ENCODE measurements around the gene CTAGE9. TPM values are rescaled to one million over a fixed set of nuclear protein-coding genes. Genes with fewer than 3 reads are reported as not detected.

The CTAGE9 gene
- total RNA-seq, 2 experiments from 2014 or later = not detected

GRCh38 chr6:131692589-131692988, 18.2 kb downstream of the CTAGE9 start:
- ChIA-PET CTCF (no interaction called here), POLR2A (no interaction called here)
- Histone ChIP-seq H3K4me1 (ENCODE audit: insufficient read depth, low read length) (no peaks in the 10 kb centered on the region), H3K4me3 (ENCODE audit: low read length) (no peak overlapping the region), H3K27ac (ENCODE audit: low read depth in 1 of 2, low read length in 2 of 2) (no peak overlapping the region), H3K36me3 (ENCODE audit: insufficient read depth, low read length) (no peaks in the 10 kb centered on the region), H3K9me3 (ENCODE audit: control insufficient read depth in 1 of 2, insufficient read depth in 1 of 2, low read length in 2 of 2) (no peaks in the 10 kb centered on the region), H3K27me3 (ENCODE audit: control insufficient read depth in 1 of 2, insufficient read depth in 2 of 2, low read length in 2 of 2) (no peaks in the 10 kb centered on the region)
- no peaks in the 10 kb centered on the region for H3K27me3 Mint-ChIP-seq
- H3K4me3 Mint-ChIP-seq = no peak overlapping the region
- H3K4me1 Mint-ChIP-seq (ENCODE audit: low read depth) = no peaks in the 10 kb centered on the region
- no peak for ATAC-seq (ENCODE audit: poor library complexity)
- TF ChIP-seq CTCF (IDR thresholded peaks at IDR 0.05) = no peak
- no peaks in the 10 kb centered on the region for H3K36me3 Mint-ChIP-seq (ENCODE audit: low read depth)
- no peak for DNase-seq
- intact Hi-C loops (cut with DNase I, micrococcal nuclease) = loop anchor here in 1 of 2 experiments (10.0 kb wide), 1 partner anchor 222 kb away; no protein-coding TSS in a partner anchor
- H3K27ac Mint-ChIP-seq = no peak overlapping the region
- no peaks in the 10 kb centered on the region for H3K9me3 Mint-ChIP-seq

GRCh38 chr6:131692031-131692430, 18.8 kb downstream of the CTAGE9 start:
- CTCF ChIA-PET = no interaction called here
- H3K27ac Mint-ChIP-seq = no peak overlapping the region

GRCh38 chr6:131688286-131688685, 22.5 kb downstream of the CTAGE9 start:
- CTCF ChIA-PET = no interaction called here
- Mint-ChIP-seq H3K27me3 (no peaks in the 10 kb centered on the region), H3K27ac (no peak overlapping the region), H3K4me1 (ENCODE audit: low read depth) (no peaks in the 10 kb centered on the region), H3K9me3 (no peaks in the 10 kb centered on the region), H3K36me3 (ENCODE audit: low read depth) (no peaks in the 10 kb centered on the region), H3K4me3 (no peak overlapping the region)
- POLR2A ChIA-PET = no interaction called here
- DNase-seq = no peak
- intact Hi-C loops (cut with DNase I, micrococcal nuclease) = no loop called here
- Histone ChIP-seq H3K4me3 (ENCODE audit: low read length) (no peak overlapping the region), H3K27me3 (ENCODE audit: control insufficient read depth in 1 of 2, insufficient read depth in 2 of 2, low read length in 2 of 2) (no peaks in the 10 kb centered on the region), H3K4me1 (ENCODE audit: insufficient read depth, low read length) (no peaks in the 10 kb centered on the region), H3K36me3 (ENCODE audit: insufficient read depth, low read length) (no peaks in the 10 kb centered on the region), H3K27ac (ENCODE audit: low read depth in 1 of 2, low read length in 2 of 2) (no peak overlapping the region), H3K9me3 (ENCODE audit: control insufficient read depth in 1 of 2, insufficient read depth in 1 of 2, low read length in 2 of 2) (no peaks in the 10 kb centered on the region)
- no peak for ATAC-seq (ENCODE audit: poor library complexity)
- no peak for TF ChIP-seq CTCF (IDR thresholded peaks at IDR 0.05)

More at GRCh38 chr6:131692031-131692430, 18.8 kb downstream of the CTAGE9 start:
- intact Hi-C loops (cut with DNase I, micrococcal nuclease) = loop anchor here in 1 of 2 experiments (10.0 kb wide), 1 partner anchor 223 kb away; no protein-coding TSS in a partner anchor
- TF ChIP-seq CTCF (IDR thresholded peaks at IDR 0.05) = no peak
- POLR2A ChIA-PET = no interaction called here
- no peak for DNase-seq
- H3K27ac ChIP-seq (ENCODE audit: low read depth in 1 of 2, low read length in 2 of 2) = no peak overlapping the region
- Mint-ChIP-seq H3K4me3 (no peak overlapping the region), H3K27me3 (no peaks in the 10 kb centered on the region), H3K36me3 (ENCODE audit: low read depth) (no peaks in the 10 kb centered on the region), H3K9me3 (no peaks in the 10 kb centered on the region), H3K4me1 (ENCODE audit: low read depth) (no peaks in the 10 kb centered on the region)
- H3K36me3 ChIP-seq (ENCODE audit: insufficient read depth, low read length) = no peaks in the 10 kb centered on the region
- H3K9me3 ChIP-seq (ENCODE audit: control insufficient read depth in 1 of 2, insufficient read depth in 1 of 2, low read length in 2 of 2) = no peaks in the 10 kb centered on the region
- no peaks in the 10 kb centered on the region for H3K4me1 ChIP-seq (ENCODE audit: insufficient read depth, low read length)
- H3K27me3 ChIP-seq (ENCODE audit: control insufficient read depth in 1 of 2, insufficient read depth in 2 of 2, low read length in 2 of 2) = no peaks in the 10 kb centered on the region
- ATAC-seq (ENCODE audit: poor library complexity) = no peak
- H3K4me3 ChIP-seq (ENCODE audit: low read length) = no peak overlapping the region

Data from CD4-positive, alpha-beta T cell (primary cell).